HCT116 (cell line): ENCODE measurements around the gene GYS1.
"Not testable (repeated sequence)": the region's sequence is repeated elsewhere in the genome, so short reads cannot be mapped to it uniquely, and the experiment has no call there.

Source experiments
- CEBPB ChIP-seq: IDR thresholded peaks from 2 replicates; pipeline ENCODE4 v1.6.1; 2012; ENCODE audit warnings: low read depth
- EGR1 ChIP-seq: IDR thresholded peaks from 2 replicates; pipeline ENCODE4 v1.6.1; 2012; ENCODE audit warnings: low read depth
- EZH2 ChIP-seq: fragments of 200-600 bp; sonication (generic); IDR thresholded peaks from 2 replicates; pipeline ENCODE4 v1.6.1; 2017; ENCODE audit warnings: antibody characterized with exemption, mixed run types
- JUND ChIP-seq: IDR thresholded peaks from 2 replicates; pipeline ENCODE4 v1.6.1; 2012
- POLR2A ChIP-seq: IDR thresholded peaks from 2 replicates; pipeline ENCODE4 v1.7.0; 2011; ENCODE audit warnings: borderline replicate concordance; ENCODE audit not compliant: insufficient read depth, insufficient read length; ENCODE audit errors: extremely low read depth
- POLR2AphosphoS5 ChIP-seq: IDR thresholded peaks from 2 replicates; pipeline ENCODE4 v1.6.1; 2011; ENCODE audit warnings: mild to moderate bottlenecking, low read depth, low read length, moderate library complexity
- SIN3A ChIP-seq: IDR thresholded peaks from 2 replicates; pipeline ENCODE4 v1.6.1; 2012; ENCODE audit warnings: low read depth
- TCF7L2 ChIP-seq: IDR thresholded peaks from 2 replicates; pipeline ENCODE4 v1.7.0; 2011; ENCODE audit warnings: borderline replicate concordance, inconsistent platforms; ENCODE audit not compliant: insufficient read depth, insufficient read length; ENCODE audit errors: extremely low read depth
- YY1 ChIP-seq: IDR thresholded peaks from 2 replicates; pipeline ENCODE4 v1.6.1; 2011; ENCODE audit warnings: low read length, low read depth, moderate library complexity, mild to moderate bottlenecking; ENCODE audit not compliant: insufficient replicate concordance; ENCODE audit errors: extremely low read depth
- ZNF274 ChIP-seq: fragments of 200-500 bp; sonication (Bioruptor generic); IDR thresholded peaks from 2 replicates; pipeline ENCODE4 v1.6.1; 2014; ENCODE audit warnings: mild to moderate bottlenecking, low read depth, low read length, inconsistent platforms
- TF ChIP-seq, protein P1 (sequence below), 3 experiments: fragments of 200-600 bp in 1 of 3; sonication (generic) in 1 of 3; IDR thresholded peaks in 2 of 3; conservative IDR thresholded peaks in 1 of 3; 2 replicates each; pipeline ENCODE4 v1.5.1; 2012 to 2017; ENCODE audit warnings: low read depth in 2 of 3, low read length in 2 of 3, antibody characterized with exemption in 1 of 3, borderline replicate concordance in 1 of 3, control low read depth in 1 of 3, mild to moderate bottlenecking in 1 of 3, mixed read lengths in 1 of 3, mixed run types in 1 of 3, moderate library complexity in 1 of 3; ENCODE audit not compliant: insufficient read depth in 1 of 3
- TF ChIP-seq, protein P2 (sequence below): IDR thresholded peaks from 2 replicates; pipeline ENCODE4 v1.6.1; 2012; ENCODE audit warnings: low read depth
- TF ChIP-seq, protein P3 (sequence below): IDR thresholded peaks from 2 replicates; pipeline ENCODE4 v1.6.1; 2012

DNA sequence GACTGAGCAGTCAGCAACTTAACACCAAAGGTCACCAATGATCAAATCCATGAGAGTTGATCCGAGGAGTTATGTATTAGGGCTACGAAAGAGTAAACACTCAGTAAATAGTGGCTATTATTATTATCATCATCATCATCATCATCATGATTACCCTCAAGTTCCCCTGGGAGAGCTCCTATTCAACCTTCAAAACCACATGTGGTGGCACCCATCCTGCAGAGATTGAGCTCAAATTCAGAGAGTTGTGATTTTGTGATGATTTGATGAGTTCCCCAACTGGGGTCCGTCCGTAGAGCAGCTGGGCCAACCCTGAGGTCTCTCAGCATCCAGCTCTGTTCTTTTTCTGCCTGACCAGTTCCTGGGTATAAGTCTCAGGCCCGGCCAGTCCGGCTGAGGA is 32.0 kb upstream of the GYS1 start:
- not testable (repeated sequence) for TF ChIP-seq JUND, POLR2A, TCF7L2, POLR2AphosphoS5, ZNF274, SIN3A, EZH2, EGR1, YY1, CEBPB
- TF ChIP-seq, protein P1, sequence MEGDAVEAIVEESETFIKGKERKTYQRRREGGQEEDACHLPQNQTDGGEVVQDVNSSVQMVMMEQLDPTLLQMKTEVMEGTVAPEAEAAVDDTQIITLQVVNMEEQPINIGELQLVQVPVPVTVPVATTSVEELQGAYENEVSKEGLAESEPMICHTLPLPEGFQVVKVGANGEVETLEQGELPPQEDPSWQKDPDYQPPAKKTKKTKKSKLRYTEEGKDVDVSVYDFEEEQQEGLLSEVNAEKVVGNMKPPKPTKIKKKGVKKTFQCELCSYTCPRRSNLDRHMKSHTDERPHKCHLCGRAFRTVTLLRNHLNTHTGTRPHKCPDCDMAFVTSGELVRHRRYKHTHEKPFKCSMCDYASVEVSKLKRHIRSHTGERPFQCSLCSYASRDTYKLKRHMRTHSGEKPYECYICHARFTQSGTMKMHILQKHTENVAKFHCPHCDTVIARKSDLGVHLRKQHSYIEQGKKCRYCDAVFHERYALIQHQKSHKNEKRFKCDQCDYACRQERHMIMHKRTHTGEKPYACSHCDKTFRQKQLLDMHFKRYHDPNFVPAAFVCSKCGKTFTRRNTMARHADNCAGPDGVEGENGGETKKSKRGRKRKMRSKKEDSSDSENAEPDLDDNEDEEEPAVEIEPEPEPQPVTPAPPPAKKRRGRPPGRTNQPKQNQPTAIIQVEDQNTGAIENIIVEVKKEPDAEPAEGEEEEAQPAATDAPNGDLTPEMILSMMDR (IDR thresholded peaks at IDR 0.05 in 2 of 3, conservative IDR thresholded peaks at IDR 0.05 in 1 of 3; ENCODE audit: borderline replicate concordance in 1 of 3, insufficient read depth in 1 of 3, low read depth in 2 of 3, low read length in 2 of 3): not testable (repeated sequence)
- TF ChIP-seq, protein P2, sequence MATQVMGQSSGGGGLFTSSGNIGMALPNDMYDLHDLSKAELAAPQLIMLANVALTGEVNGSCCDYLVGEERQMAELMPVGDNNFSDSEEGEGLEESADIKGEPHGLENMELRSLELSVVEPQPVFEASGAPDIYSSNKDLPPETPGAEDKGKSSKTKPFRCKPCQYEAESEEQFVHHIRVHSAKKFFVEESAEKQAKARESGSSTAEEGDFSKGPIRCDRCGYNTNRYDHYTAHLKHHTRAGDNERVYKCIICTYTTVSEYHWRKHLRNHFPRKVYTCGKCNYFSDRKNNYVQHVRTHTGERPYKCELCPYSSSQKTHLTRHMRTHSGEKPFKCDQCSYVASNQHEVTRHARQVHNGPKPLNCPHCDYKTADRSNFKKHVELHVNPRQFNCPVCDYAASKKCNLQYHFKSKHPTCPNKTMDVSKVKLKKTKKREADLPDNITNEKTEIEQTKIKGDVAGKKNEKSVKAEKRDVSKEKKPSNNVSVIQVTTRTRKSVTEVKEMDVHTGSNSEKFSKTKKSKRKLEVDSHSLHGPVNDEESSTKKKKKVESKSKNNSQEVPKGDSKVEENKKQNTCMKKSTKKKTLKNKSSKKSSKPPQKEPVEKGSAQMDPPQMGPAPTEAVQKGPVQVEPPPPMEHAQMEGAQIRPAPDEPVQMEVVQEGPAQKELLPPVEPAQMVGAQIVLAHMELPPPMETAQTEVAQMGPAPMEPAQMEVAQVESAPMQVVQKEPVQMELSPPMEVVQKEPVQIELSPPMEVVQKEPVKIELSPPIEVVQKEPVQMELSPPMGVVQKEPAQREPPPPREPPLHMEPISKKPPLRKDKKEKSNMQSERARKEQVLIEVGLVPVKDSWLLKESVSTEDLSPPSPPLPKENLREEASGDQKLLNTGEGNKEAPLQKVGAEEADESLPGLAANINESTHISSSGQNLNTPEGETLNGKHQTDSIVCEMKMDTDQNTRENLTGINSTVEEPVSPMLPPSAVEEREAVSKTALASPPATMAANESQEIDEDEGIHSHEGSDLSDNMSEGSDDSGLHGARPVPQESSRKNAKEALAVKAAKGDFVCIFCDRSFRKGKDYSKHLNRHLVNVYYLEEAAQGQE: not testable (repeated sequence)
- TF ChIP-seq, protein P3, sequence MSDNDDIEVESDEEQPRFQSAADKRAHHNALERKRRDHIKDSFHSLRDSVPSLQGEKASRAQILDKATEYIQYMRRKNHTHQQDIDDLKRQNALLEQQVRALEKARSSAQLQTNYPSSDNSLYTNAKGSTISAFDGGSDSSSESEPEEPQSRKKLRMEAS: not testable (repeated sequence)
